Measurements from ENCODE around the gene SH2D6.
"Not testable (repeated sequence)": the region's sequence is repeated elsewhere in the genome, so short reads cannot be mapped to it uniquely, and the experiment has no call there.

The SH2D6 gene

DNA sequence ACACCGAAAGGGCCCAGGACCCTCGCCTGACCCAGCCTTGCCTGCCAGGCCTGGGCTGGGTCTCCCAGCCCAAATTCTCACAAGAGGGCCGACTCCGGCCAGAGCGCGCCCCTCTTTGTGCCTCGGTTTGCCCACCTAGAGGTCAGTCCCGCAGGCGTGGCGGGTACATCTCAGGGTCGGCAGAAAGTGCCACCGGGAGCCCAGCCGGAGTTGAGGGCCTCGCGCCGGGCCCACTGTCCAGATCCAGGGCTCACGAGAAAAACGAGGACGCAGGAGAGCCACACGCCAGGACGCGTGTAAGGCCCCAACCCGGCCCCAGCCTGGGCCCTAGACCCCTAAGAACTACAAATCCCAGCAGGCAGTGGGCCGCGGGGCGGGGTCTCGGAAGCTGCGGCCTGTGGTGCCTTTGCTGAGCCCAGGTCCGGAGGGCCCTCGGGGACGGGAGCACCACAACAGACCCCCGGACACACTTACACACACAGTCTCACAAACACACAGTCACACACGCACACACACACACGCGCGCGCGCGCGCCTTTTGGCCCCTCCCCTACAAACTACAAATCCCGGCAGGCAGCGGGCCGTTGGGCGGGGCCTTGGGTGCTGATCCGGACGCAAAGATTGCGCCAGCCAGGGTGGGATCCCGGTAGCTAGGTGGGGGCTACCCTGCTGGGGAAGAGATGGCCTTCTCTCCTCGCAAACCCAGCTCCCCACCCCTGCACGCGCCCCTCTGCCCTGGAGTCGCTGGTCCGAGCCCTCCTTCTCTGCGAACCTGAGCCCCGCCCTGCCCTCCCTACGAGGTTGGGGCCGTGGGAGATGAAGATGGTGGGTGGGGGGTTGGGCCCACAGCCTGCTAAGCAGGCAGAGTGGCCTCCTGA is at the start of gene SH2D6:
Gene SH2D6 (plus strand): TSS at position 583 of the 877 bp plus-strand sequence. CDS start 10,752 bp downstream, outside the sequence.
- DNase-seq: peak; percentile 57

DNA sequence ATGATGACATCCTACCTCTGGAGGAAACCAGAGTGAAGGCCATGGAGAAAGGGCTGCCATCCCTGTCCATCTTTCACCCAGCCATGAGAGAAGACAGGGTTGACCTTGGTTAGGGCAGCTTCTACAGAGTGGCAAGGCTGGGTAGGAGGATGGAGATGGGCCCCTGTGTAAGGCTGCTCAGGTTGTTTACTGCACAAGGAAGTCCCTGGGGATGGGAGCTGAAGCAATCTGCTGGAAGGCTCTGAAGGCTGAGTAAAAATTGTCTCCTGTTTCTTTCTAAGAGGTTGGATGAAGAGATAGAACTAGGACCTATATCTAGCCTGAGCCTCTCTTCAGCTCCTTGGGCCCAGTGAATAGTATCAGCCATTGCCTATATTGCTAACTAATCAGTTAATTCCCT is 49.6 kb upstream of the SH2D6 start:
- no peak for DNase-seq

DNA sequence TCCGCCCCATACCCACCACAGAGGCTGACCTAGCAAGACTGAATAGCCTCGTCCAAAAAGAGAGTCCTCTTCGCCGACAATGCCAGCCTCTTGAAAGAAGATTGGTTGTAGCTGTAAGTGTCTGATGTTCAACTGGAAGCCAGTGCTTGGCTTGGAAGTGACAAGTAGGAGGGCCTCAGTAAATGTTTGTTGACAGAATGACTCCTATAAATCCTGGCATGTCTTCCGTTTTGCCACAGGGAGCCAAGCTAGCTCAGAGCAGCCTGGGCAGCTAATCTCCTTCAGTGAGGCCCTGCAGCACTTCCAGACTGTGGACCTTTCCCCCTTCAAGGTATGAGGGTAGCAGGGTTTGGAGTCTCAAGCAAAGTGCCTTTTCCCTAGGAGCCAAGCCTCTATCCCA is 49.0 kb upstream of the SH2D6 start:
- DNase-seq: no peak

DNA sequence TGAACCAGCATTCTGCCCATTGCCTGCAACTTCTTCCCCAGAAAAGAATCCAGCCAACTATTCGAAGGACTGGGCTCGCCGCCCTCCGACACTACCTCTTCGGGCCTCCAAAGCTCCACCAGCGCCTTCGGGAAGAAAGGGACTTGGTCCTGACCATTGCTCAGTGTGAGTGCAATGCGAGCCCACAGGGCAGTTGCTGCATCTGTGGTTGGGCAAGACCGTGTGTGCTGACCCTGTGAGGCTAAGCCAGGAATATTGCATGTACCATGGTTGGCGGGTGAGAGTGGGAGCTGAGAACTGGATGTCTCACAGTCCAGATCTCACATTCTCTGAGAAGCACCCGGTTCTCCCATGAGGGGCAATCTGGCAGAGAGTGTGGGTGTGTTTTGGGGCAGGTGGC is 47.5 kb upstream of the SH2D6 start:
- DNase-seq: no peak

DNA sequence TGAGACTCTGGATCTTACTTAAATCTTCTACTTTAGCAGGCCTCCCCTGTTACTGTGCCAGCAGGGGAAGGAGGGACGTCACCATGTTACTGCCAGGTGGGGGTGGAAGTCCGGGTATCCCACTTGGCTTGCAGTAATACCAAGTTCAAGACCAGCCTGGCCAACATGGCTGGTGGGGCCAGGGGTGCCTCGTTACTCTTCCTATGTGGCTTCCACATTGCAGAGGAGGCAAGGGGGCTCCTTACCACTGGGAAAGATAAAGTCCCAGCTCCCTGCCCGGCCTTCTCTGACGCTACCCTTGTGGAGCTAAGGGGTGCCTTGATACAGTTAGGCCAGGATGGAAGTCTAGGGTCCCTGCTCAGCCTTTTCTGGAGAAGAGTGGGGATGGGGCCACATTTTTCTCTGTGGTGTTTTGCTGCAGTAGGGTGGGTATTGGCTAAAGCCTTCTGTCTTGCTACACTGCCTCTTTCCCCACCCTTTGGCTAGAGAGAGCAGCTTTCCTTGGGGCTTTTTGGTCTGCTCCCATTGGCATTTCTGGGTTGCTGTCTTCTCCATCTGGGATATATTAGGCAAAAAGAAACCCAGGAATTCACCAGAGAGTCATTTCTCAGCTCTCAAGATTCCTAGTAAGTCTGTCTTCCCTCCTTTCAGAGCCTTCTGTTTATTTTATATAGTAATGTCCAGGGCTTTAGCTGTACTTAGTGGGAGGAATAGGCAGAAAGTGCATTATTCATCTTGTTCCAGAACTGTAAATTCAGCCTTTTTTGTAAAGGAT is 42.0 kb upstream of the SH2D6 start:
- DNase-seq: no peak

DNA sequence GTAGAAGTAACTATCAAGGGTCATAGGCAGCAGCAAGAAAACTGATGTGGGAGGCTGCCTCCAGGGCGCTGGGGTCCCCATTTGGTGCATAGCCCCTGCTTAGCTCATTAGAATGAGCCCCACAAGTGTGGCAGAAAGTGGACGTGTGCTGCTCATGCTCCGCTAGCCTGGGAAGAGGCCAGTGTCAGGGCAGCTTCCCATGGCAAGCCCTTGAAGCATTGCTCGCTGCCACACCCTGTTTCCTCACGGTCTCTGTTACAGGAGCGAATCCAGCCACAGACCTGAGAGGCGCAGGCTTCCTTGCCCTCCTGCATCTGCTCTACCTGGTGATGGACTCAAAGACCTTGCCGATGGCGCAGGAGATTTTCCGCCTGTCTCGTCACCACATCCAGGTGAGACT is 41.4 kb upstream of the SH2D6 start:
- no peak for DNase-seq

DNA sequence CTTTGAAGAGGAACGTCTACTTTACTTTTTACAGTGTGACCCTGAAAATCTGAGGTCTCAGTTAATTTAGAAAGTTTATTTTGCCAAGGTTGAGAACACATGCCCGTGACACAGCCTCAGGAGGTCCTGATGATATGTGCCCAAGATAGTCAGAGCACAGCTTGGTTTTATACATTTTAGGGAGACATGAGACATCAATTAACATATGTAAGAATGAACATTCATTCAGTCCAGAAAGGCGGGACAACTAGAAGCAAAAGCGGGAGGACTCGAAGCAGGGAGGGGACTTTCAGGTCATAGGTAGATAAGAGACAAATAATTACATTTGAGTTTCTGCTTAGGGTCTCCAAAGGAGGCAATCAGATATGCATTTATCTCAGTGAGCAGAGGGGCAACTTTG is 40.3 kb upstream of the SH2D6 start:
- no peak for DNase-seq

DNA sequence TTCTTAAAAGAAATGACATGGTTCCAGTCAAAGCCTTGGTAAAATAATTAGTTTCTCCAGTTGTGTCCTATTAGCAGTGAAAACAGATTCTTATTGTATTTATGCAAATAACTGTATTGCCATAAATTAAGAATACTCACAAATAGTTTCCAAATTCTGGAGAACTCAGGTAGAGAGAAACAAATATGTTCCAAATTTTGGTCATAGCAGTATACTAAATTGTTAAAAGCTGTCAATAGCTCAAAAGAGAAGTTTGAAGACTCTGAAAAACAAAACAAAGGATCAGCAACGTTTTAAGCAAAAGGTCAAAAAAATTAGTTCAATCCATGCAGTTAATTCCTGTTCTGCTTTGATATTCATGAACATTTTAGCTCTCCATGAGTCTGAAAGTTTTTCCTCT is 38.5 kb upstream of the SH2D6 start:
- DNase-seq: no peak

DNA sequence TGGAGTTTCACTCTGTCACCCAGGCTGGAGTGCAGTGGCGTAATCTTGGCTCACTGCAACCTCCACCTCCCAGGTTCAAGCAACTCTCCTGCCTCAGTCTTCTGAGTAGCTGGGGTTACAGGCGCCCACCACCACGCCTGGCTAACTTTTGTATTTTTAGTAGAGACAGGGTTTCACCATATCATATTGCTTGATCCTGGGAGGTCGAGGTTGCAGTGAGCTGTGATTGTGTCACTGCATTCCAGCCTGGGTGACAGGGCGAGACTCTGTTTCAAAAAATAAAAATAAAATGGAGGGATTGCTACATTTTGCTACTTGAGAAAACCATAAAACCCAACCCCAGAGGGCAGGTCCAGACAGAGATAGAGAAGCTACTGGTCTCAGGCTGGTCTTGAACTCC is 35.4 kb upstream of the SH2D6 start:
- DNase-seq: not testable (repeated sequence)

DNA sequence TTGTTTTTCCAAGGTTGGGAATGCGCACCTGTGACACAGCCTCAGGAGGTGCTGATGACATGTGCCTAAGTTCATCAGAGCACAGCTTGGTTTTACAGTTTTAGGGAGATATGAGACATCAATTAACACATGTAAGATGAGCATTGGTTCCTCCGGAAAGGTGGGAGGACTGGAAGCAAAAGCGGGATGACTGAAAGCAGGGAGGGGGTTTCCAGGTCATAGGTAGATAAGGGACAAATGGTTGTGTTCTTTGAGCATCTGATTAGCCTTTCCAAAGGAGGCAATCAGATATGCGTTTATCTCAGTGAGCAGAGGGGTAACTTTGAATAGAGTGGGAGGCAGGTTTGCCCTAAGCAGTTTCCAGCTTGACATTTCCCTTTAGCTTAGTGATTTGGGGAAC is 34.7 kb upstream of the SH2D6 start:
- no peak for DNase-seq

DNA sequence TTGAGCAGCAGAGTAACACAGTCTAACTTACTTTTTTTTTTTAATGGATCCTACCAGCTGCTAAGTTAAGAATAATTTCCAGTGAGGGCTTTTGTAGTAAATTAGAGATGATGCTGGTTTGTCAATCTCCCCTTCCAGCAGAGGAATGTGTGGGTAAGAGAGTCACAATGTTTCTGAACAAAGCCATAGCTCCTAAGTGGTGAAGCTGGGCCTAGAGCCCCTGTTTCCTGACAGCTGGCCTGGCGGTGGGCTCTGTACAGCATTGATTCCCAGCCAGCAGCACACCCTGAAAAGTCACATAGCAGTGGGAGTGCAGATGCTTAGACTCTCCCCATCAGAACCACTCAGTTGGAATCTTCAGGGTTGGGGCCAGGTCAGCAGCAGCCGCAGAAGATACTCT is 32.8 kb upstream of the SH2D6 start:
- DNase-seq: no peak

DNA sequence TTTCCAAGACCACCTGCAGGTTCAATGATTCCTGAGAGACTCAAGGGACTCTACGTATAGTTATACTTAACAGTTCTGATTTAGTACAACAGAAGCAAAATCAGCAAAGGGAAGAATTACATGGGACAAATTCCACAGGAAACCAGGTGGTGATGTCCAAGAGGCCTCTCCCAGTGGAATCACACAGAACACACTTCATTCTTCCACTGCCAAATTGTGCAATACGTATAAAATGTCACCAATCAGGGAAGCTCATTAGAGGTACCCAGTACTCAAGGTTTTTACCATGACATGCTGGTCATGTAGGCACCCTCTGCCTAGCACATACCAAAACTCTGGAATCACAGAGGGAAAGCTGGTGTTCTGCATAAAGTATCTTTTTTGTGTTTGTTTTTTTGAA is 30.8 kb upstream of the SH2D6 start:
- DNase-seq: no peak

DNA sequence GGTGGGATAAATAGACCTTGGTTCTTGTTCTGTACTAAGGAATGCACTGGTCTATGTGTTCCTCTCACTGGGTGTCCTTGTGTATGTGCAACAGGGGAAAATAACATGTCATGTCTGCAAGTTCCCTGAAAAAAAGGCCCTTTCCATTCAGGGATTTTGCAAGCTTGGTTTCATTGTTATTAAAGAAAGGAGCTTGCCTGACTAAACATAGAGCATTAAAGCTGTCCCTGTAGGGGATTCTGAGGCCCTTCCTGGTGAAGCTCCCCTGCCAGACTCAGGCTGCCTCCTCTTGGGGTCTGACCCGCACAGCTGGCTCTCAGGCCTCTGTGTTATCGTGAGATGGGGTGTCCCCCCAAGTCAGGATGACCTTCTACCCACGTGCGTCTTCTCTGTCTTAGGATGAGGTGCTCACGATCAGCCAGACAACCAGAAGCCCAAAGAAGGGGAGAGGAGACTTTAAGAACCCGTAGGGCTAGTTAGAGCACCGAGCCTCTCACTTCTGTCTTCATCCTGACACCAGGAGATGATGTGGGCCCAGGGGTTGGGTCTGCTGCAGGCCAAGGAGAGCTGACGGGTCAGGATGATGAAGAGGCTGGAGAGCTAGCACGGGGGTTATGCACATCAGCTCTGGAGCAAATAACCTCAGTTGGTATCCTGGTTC is 29.5 kb upstream of the SH2D6 start:
- DNase-seq: no peak

DNA sequence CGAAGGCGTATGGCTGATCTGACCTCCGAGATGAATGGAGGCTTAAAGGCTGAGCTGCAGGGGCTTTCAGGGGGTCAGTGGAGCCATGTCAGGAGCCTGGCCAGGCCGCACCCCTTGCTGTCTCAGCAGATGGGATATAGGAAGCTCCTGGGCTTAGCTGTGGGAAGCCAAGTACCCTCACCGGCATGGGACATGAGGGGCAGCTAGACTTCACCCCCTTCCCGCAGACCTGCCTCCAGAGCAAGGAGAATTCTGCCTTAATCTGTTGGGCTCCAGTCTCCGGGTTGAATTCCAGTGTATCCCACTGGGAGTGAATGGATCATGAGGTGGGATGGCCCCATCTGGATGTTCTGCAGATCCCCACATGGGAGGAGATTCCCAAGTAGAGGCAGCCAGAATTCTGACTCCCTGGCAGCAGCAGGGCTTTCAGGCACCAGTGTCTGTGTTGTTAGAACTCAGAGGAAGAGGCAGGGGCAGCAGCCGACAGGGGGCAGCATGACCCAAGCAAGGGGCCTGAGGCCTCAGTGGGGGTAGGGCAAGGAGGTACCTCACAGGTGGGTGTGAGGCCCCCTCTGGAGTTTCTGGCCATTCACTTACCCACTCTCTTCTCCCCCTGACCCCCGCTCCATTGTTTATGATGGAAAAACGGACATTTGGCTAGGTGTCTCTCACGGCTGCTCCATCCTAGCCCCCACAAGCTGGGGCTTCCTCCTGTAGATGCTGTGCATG is 27.4 kb upstream of the SH2D6 start:
- DNase-seq: no peak

DNA sequence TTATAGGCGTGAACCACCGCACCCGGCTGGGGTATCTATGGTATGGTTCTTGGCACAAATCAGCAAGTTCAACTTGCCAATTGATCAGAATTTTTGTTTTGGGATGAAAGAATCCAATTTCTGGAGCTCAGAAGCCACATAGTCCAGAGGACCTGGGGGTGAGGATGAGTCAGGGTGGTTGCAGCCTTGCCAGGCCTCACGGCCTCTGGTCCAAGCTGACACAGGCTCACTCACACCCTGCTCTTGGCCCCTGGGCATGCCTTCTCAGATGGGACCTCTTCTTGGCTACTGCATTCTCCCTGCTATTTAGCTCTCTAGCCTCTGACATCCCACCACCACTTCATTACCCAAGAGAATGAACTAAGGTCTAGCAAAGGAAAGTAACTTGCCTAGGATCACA is 24.7 kb upstream of the SH2D6 start:
- DNase-seq: no peak

DNA sequence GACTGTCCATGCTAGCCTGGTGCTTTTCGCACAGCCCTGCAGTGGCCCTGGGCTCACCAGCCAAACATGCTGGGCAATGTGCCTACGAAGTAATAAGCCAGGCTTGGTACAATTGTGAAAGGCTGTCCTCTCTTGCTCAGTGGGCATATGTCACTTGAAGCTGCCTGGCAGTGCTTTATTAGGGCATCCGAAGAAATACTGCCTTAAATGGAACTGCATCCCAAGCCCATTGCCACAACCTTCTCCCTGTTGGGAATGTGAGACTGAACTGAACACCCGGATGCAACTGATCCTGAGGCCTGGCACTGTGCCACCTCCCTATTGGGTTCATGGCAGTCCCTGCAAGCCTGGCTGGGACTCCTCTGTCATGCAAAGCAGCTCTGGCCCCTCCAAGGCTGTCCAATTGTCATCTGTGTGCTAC is 24.2 kb upstream of the SH2D6 start:
- no peak for DNase-seq

DNA sequence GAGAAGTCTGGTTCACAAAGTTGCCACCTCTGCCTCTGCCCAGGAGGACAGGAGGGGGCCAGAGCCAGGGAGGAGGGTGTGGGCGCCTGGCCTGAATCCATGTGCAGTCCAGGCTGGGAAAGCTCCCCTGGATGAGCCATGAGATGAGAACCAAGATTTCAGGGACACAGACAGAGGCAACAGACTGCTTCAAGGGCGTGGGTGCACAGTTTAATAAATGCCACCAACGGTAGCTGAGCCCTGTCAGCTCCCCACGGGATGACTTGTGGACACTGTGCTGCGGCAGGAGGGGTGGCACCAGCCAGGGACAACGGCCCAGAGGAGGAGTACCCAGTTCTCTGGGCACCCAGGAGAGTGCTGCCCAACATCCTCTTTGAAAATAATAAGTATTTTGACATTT is 23.5 kb upstream of the SH2D6 start:
- no peak for DNase-seq

DNA sequence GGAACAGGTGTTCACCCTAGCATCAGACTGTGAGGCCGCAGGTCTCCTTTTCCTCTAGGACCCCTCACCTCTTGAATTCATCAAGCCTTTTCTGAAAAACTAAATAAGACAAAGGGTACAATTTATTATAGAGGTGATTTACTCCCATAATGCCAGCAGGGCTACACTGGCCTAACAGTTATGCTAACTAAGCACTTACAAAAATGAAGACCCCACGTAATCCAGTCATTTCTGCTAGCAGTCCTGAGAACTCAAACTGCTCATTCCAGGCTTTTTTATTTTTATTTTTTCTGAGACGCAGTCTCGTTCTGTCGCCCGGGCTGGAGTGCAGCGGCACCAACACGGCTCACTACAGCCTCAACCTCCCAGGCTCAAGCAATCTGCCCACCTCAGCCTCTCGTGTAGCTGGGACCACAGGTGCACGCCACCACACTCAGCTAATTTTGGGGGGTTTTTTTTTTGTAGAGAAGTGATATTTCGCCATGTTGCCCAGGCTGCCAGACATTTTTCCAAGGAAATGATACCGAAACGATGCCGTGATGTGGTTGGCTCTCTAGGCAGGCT is 22.5 kb upstream of the SH2D6 start:
- DNase-seq: no peak

DNA sequence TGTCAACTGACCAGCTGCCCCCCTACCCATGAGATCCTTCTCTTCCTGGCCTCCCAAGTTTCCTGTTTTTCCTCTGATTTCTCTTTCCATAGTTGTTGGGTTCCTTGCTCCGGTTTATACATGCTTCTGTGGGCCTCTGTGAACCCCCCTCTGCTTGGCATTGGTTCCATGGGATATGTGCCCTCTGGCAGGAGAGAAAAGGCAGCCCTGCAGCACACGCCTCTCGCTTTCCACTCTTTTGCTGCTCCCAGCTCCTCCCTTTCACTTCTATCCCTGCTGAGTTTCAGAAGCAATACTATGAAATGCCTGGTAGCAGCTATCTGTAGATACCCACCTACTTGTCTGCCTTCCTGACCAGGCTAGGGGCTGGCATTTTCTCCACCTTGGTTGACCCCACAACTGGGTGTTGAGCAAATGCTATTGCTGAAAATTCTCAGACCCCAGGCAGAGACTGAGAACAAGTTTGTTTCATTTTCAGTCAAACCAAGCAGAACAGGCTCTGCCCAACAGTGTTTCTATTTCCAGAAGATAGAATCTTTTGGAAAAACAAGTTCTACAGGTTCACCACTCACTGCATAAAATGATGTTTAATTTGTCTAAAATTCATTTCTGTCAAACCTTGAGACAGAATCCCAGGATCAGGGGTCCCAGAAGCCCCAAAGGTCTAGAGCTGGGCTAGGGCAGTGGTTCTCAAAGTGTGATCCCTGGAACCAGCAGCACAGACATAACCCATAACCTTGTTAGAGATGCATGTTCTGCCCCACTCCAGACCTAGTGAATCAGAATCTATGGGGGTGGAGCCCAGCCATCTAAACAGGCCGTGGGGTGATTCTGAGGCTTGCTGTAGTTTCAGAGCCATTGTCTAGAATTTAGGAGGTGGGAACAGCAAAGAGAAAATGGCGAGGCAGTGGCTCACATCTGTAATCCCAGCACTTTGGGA is 21.7 kb upstream of the SH2D6 start:
- no peak for DNase-seq

DNA sequence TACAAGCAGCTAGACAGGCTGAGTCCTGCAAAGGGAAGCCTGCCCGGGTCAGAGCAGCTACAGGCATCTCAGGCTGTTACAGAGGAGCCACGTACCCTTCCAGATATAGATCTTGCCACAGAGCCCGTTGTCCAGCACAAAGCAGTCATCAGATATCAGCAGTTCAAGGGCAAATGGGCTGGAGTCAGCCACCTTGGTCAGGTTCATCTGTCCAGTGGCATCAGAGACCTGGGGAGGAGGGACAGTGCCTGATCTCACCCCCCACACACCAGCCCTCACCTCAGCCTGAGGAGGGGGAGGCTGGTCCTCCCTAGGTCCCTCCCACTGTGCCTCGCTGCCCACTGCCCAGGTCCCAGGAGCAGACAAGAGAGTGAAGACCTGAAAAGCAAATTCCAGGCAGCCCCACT is 20.6 kb upstream of the SH2D6 start:
- no peak for DNase-seq

DNA sequence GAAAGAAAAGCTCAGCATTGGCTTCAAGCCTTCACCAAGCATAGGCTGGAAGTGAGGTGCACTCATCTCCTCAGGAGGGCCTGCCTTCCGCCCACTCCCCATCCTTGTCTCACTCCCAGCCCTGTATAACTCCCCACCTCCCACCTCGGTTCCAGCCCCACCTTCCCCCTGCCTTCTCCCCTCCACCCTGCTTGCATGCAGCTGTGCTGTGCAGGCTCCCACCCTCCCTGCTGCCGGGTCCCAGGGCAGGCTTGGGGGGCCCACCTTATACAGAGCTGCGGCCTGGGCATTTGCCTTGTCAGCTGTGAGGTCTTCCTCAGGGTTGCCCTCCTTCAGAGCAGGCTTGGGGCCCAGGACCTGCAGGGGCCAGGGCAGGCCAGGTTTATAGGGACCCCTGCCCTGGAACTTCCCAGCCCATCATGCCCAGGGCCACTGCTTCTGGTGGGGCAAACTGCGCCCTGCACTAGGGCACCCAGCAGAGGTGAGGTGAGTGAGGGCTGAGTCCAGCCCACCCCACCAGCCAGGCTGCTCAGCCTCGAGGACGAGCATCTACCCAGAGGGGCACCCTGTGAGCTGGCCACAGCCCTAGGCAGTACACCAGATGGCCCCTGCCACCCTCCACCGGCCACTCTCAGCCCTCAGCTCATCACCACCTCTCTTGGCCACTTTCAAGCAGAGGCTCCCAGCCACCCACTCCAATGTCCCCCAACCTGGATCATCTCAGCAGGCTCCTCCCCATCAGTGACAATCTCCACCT is 19.9 kb upstream of the SH2D6 start:
- no peak for DNase-seq
